GM12872 (cell line): Measurements from ENCODE around the gene FRMPD4.

Experiments
- CTCF ChIP-seq: IDR thresholded peaks from 3 replicates; pipeline ENCODE4 v1.5.1; 2011; ENCODE audit warnings: low read depth, mild to moderate bottlenecking, low read length, moderate library complexity; ENCODE audit not compliant: insufficient read depth

The FRMPD4 gene

DNA sequence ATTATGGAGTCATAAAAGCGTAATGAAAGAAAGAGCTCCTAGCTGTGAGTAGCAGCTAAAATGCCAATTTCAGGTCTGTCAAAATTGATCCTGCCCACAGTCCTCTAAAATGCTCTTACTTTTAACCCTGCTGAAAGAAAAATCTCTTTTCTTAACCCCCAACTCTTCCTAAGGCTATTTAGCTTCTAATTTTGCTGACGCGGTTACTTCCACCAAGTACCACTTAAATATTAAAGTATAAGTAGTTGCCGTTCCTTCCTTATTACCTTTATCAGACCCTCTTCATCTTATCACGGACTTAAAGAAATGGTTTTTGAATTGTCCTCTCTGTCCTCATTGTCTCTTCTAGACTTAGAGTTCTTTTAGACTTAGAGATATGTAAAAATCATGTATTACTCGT is 272.2 kb downstream of the FRMPD4 start:
- TF ChIP-seq CTCF, result no peak

GRCh38 chrX:12411831-12412230 is 273.6 kb downstream of the FRMPD4 start:
- no peak for TF ChIP-seq CTCF

- no peak for TF ChIP-seq CTCF
These were observed 274.3 kb downstream of the FRMPD4 start for GRCh38 chrX:12412561-12412960.

- TF ChIP-seq CTCF, result no peak
These were observed 281.3 kb downstream of the FRMPD4 start for GRCh38 chrX:12419591-12419990.

DNA sequence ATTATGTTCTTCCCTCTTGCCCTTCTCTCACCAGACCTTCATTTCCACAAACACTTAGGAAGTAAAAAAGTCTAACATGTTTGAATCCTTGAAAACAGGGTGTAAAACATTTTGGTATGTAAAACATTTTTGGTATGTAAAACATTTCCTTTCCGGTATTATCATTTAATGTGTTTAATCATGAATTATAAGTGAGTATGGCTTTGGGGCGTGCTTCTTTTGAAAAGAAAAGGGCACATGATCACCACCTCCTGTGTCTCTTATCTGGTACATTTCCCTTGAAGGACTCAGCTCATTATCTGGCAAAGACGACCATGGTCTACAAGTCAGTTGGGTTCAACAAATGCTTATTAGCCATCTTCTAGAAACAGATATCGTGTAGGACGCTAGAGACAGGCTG is 283.6 kb downstream of the FRMPD4 start:
- no peak for TF ChIP-seq CTCF

DNA sequence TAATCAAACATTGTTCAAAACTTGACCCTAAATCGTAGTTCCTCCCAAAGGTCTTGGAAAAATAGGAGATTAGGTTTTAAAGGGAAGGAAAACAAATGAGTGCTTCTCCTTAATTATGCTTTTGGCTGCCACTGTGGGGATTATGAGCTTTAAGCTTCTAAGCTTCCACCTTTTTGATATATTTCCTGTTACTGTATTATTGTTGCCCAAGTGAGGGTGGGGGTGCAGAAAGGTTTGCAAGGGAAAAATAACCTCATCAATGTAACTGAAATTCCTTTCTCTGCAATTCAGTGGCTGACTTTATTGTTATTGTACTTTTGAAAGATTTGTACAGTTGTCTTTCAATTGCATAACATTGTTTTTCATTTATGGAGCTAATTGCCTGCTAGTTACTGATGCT is 285.1 kb downstream of the FRMPD4 start:
- TF ChIP-seq CTCF, result no peak

- TF ChIP-seq CTCF, result no peak
These were observed 287.2 kb downstream of the FRMPD4 start for GRCh38 chrX:12425496-12425895.

GRCh38 chrX:12426420-12426819 is 288.1 kb downstream of the FRMPD4 start:
- TF ChIP-seq CTCF, result no peak
